Motor neuron (in vitro differentiated cells): ENCODE measurements around the gene ZFP36L2. TPM values are rescaled to one million over a fixed set of nuclear protein-coding genes. Genes with fewer than 3 reads are reported as not detected.

Experiments
- ATAC-seq, 8 experiments: fragments of 200-7000 bp; cut with Tn5 transposase; replicated peaks in 6 of 8; 2 replicates each; pipeline ENCODE4 v1.8.0; 2021; ENCODE audit warnings: mild to moderate bottlenecking in 8 of 8, moderate library complexity in 8 of 8
- H3K27ac ChIP-seq, 2 donors: fragments of 250-450 bp; sonication (Bioruptor Pico); 2 replicates each; pipeline ENCODE4 v1.9.0; 2021; ENCODE audit warnings: antibody characterized with exemption in 2 of 2, mild to moderate bottlenecking in 2 of 2, moderate library complexity in 1 of 2
- H3K4me1 ChIP-seq, 2 donors: fragments of 250-450 bp; sonication (Bioruptor Pico); replicated peaks in 1 of 2; 2 replicates each; pipeline ENCODE4 v1.6.1; 2021; ENCODE audit warnings: antibody characterized with exemption in 2 of 2, mild to moderate bottlenecking in 2 of 2, moderate library complexity in 1 of 2
- H3K4me3 ChIP-seq, 5 donors: fragments of 250-450 bp; sonication (Bioruptor Pico); 2 replicates each; pipeline ENCODE4 v1.9.0; 2021; ENCODE audit warnings: antibody characterized with exemption in 5 of 5, mild to moderate bottlenecking in 5 of 5, moderate library complexity in 4 of 5
- WGBS, 10 experiments: fragments of 450-650 bp; shearing (Covaris generic); methylation state at CpG; one replicate each; pipeline ENCODE4 v1.0.0; 2022; 5-methylcytosine and 5-hydroxymethylcytosine counted together
- in situ Hi-C, 9 experiments: fragments of 400-800 bp; cut with MboI; loops; one replicate each; pipeline ENCODE4 v1.15.0; 2021; ENCODE audit warnings: low sequenced_read_pairs in 9 of 9, low pct_unique_long_range_greater_than_20kb in 2 of 9; ENCODE audit not compliant: unreplicated experiment in 9 of 9
- total RNA-seq, 8 experiments: library from RNA; unstranded; fragments of 300-600 nt; gene quantifications; 2 replicates each; pipeline versions ENCODE4 v1.2.3 to v1.2.4, GENCODE V29; 2022

The ZFP36L2 gene
- total RNA-seq, 8 experiments from 2014 or later: 2.9 to 27.3 (median 8.6) TPM

DNA sequence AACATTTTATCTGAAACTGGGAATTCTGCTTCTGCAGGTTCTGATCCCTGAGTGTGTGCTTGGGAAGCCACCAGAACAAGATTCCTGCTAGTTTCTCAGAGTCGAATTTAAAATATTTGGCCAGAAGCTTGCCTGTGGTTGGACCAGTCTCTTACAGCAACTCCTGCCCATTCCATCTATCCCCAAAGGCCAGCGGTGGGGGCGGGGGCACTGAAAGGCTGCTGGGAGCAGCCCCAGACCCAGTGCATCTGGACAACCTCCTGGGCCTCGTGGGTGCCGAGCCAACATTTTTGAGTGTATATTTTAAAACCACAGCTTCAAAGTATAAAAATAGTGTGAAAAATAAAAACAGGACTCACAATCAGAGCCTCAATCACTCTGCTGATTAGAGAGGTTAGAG, 38.6 kb upstream of the ZFP36L2 start:
- in situ Hi-C loops: no loop called here
- Histone ChIP-seq H3K27ac (no peak overlapping the region), H3K4me3 (no peak overlapping the region), H3K4me1 (peaks cover 3 to 15% of the 10 kb centered on the region in 2 donors)
- no peak for ATAC-seq
- WGBS, 10 experiments: 31 to 100% (median 100%) methylated on average over 1 to 5 of the region's 5 CpGs; no CpG with 5 or more reads in 5 of the 10 experiments

DNA sequence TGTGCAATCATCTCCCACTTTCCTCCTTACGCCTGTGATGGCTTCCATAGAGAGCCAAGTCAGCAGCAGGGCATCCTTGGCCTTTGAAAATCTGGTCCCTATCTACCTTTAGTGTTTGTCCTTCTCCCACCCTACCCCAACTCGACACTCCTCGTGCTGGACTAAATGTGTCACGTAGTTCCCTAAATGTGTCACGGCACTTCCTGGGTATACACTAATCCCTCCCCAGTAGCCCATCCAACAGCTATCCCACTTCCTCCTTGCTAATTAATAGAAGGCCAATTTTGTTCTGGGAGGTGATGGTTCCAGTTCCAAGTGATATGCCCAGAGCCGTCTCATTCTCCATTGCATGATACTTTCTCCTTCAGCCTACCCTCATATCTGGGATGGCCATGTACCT, 36.5 kb upstream of the ZFP36L2 start:
- no peak for ATAC-seq
- WGBS, 10 experiments: 86 to 100% (median 100%) methylated on average over 1 to 3 of the region's 6 CpGs; no CpG with 5 or more reads in 3 of the 10 experiments
- no peak overlapping the region for H3K4me3 ChIP-seq
- H3K4me1 ChIP-seq: no peaks in the 10 kb centered on the region
- in situ Hi-C loops: no loop called here
- H3K27ac ChIP-seq: no peak overlapping the region

DNA sequence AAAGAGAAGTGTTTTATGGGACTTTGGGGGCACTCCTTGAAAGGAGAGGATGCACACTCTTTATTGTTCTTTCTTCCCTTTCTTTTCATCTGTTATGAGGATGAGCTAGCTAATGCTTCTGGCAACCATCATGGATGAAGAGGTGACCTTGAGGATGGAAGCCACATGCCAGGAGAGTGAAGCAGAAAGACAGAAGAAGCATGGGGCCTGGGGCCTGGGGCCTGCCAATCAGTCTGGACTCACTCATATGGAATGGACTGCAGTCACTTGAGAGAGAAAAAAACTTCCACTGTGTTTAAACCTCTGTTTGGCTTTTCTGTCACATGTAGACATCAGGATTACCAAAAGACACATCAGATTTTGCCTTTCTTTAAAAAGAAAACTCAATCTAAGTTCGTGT, 35.8 kb upstream of the ZFP36L2 start:
- Histone ChIP-seq H3K4me3 (no peak overlapping the region), H3K4me1 (no peaks in the 10 kb centered on the region), H3K27ac (no peak overlapping the region)
- ATAC-seq: no peak
- 63 to 100% (median 90%) methylated on average over 1 of the region's 1 CpG; no CpG with 5 or more reads in 4 of the 10 experiments for WGBS, 10 experiments
- in situ Hi-C loops: no loop called here

DNA sequence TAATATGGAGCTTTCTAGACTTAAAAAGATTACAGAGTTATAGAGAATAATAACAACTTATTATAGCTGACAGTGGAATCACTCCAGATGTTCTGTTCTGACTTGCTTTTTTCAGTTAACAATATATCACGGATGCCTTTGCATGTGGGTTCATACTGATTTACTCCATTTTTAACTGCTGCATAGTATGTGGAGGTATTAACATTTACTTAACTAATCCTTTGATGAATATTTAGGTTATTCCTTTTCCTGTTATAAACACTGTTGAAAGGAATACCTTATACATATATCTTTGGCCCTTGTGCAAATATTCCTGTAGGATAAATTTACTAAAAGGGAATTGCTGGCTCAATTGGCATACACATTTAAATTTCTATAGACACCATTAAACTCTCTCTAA, 33.1 kb upstream of the ZFP36L2 start:
- ATAC-seq: peak in 1 of 8 experiments; percentile 93
- in situ Hi-C loops: no loop called here
- H3K4me1 ChIP-seq: no peaks in the 10 kb centered on the region
- 0 to 100% (median 93%) methylated on average over 1 of the region's 1 CpG for WGBS, 10 experiments
- H3K27ac ChIP-seq: no peak overlapping the region
- H3K4me3 ChIP-seq: no peak overlapping the region

DNA sequence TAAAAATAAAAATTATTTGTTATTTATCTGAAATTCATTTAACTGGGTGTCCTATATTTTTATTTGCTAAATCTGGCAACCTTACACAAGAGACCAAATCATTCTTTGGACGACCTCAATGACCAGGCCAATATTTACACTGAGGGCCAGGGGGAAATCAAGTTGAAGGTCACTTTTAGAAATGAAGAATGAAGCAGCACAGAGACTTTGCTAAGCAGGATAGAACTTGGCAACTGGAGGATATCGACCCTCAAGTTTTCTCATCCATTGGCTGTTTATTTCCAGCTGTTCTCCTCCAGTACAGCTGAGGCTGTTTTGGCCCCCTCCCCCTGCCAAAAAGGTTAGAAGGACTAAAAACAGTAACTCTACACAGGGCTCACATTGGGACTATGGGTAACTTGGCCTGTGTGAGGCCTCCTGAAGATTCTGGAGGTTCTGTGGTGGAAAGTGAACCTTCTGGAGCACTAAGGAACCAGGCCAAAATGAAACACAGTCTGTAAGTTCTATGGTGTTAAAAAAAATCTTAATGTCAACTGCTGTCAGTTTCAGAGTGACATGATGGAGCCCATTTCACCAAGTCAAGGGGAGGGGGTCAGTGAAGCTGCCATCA, 32.2 kb upstream of the ZFP36L2 start:
- no peak for ATAC-seq
- in situ Hi-C loops: no loop called here
- WGBS, 10 experiments: 78 to 100% (median 100%) methylated on average over 1 to 2 of the region's 2 CpGs; no CpG with 5 or more reads in 1 of the 10 experiments
- Histone ChIP-seq H3K4me3 (no peak overlapping the region), H3K27ac (no peak overlapping the region), H3K4me1 (no peaks in the 10 kb centered on the region)

DNA sequence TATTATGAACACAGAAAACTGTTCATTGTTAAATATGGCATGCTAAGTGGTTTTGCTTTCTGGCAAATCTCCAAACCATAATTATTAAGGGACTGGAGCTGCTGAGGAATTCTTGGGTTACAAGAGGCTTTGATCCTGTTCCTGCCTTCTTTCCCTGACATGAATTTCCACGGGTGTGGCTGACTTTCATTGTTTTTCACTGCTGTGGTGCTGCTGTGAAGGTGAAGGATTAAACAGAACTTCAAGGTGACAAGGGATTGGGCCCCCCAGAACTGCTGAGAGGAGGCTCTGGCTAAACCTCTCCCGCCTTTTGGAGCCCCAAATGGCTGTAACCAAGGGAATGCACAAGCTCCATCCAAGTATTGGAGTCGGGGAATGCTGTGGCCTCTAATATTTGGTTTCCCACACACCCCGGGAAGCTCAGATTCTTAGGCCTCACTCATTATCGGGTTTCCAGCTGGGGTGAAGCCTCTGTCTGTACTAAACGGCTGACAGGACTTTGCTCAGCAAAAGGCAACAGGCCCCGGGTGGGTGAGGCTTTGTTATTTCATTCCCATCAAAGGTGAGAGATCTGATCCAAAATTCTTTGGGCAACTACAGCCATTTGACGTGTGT, 29.0 kb upstream of the ZFP36L2 start:
- 27 to 80% (median 69%) methylated on average over 1 to 7 of the region's 8 CpGs; no CpG with 5 or more reads in 2 of the 10 experiments for WGBS, 10 experiments
- no peak overlapping the region for H3K27ac ChIP-seq
- peak in 1 of 8 experiments; percentile 24 for ATAC-seq
- no peak overlapping the region for H3K4me3 ChIP-seq
- in situ Hi-C loops: no loop called here
- no peaks in the 10 kb centered on the region for H3K4me1 ChIP-seq

DNA sequence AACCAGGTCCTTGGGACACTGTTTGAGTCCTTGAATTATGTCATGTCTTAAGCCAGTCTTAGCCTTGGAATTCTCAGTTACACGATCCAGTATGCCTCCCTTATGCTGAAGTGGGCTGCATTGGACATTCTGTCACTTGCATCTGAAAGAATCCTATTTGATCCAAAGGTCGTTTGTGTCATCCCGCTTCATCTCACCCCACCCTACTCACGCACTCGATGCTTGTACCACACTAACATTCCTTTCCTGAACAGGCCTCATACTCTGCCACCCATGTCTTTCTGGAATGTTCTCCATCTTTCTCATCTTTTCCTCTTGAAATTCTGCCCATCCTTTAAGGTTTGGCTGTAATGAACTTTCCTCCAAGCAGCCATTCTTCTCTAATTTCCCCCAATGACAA, 27.9 kb upstream of the ZFP36L2 start:
- no peaks in the 10 kb centered on the region for H3K4me1 ChIP-seq
- WGBS, 10 experiments: 15 to 100% (median 92%) methylated on average over 1 to 5 of the region's 5 CpGs; no CpG with 5 or more reads in 1 of the 10 experiments
- in situ Hi-C loops: no loop called here
- no peak for ATAC-seq
- H3K27ac ChIP-seq: no peak overlapping the region
- no peak overlapping the region for H3K4me3 ChIP-seq

DNA sequence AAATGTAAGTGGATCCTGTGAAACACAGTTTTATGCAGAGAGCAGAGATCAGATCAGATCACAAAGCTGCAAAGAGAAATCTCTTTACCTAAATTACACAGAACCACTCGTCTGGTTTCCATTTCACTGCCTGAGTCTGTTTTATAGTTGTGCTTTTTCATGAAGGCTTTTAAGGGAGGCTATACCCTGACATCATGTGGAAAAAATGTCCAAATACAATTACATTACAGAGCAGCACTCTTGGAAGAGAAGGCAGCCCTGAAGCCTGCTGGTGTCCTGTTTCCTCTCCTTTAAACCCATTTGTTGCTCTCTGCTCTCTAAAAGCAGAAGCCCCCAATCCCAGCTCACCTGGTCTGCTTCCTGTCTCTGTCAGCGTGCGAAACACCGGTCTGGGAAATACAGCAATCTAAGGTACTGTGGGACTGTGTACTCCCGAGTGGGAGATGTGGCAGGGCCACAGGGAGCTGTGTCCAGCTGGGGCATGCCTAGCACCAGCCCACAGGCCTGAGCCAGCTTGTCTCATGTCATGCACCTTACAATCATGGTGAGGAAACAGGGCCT, 24.8 kb upstream of the ZFP36L2 start:
- in situ Hi-C loops: no loop called here
- Histone ChIP-seq H3K4me3 (no peak overlapping the region), H3K27ac (no peak overlapping the region), H3K4me1 (no peaks in the 10 kb centered on the region)
- 33 to 100% (median 74%) methylated on average over 1 to 4 of the region's 5 CpGs; no CpG with 5 or more reads in 4 of the 10 experiments for WGBS, 10 experiments
- peak in 5 of 8 experiments; percentile 58 to 85 (median 69) for ATAC-seq

DNA sequence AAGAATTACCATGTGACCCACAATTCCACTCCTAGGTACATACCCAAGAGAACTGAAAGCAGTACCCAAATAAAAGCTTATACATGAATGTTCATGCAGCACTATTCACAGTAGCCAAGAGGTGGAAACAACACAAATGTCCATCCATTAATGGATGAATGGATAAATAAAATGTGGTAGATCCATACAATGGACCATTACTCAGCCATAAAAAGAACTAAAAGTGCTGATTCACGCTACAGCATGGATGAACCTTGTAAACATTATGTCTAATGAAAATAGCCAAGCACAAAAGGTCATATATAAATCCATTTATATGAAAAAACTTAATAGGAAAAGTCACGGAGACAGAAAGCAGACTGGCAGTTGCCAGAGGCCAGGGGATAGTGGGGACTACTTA, 23.6 kb upstream of the ZFP36L2 start:
- Histone ChIP-seq H3K4me1 (no peaks in the 10 kb centered on the region), H3K27ac (no peak overlapping the region), H3K4me3 (no peak overlapping the region)
- 81 to 100% (median 100%) methylated on average over 1 to 2 of the region's 2 CpGs; no CpG with 5 or more reads in 1 of the 10 experiments for WGBS, 10 experiments
- ATAC-seq: no peak
- in situ Hi-C loops: no loop called here

DNA sequence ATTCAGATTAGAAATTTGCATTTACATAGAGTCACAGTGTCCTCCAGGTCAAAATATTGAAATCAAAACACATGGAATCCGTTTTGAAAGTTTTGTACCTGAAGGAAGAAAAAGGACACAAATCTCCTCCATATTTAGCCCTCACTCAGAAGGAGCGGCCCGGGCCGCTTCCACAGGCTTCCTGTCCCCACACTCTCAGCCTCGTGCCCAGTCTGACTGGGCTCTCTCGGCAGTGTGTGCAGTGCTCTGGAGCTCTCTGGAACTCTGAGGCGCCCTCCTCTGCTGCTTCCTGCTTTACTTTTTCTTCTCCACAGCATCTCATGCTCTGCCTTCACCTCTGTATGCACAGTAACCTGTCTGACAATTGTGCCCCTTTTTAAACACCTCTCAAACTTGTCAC, 22.2 kb upstream of the ZFP36L2 start:
- ATAC-seq: no peak
- H3K4me1 ChIP-seq: no peaks in the 10 kb centered on the region
- no peak overlapping the region for H3K27ac ChIP-seq
- no peak overlapping the region for H3K4me3 ChIP-seq
- 50 to 100% (median 83%) methylated on average over 1 to 7 of the region's 7 CpGs; no CpG with 5 or more reads in 1 of the 10 experiments for WGBS, 10 experiments
- in situ Hi-C loops: loop anchor here (25.0 kb wide), 5 partner anchors 239 to 411 kb away; no protein-coding TSS in a partner anchor

DNA sequence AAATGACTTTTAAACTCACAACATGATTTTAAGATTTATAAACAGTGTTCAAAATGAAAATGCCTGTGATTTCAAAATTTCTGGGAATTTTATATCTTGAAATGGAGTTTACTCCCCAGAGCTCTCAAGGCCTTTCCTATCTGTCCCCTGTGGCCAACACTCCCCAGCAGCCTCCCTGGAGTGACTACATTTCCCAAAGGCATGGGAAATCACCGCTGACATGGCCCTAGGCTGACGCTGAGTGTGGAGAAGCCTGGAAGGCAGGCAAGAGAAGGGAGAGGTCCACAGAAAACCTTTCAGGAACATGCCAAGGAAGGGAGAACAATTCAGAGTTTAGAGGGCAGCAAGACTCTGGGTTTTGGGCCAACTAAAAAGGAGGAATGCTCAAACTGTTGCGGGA, 20.2 kb upstream of the ZFP36L2 start:
- ATAC-seq: no peak
- Histone ChIP-seq H3K4me3 (no peak overlapping the region), H3K4me1 (no peaks in the 10 kb centered on the region), H3K27ac (no peak overlapping the region)
- in situ Hi-C loops: loop anchor here (25.0 kb wide), 5 partner anchors 241 to 409 kb away; no protein-coding TSS in a partner anchor
- WGBS, 10 experiments: 72 to 100% (median 90%) methylated on average over 1 to 3 of the region's 3 CpGs

DNA sequence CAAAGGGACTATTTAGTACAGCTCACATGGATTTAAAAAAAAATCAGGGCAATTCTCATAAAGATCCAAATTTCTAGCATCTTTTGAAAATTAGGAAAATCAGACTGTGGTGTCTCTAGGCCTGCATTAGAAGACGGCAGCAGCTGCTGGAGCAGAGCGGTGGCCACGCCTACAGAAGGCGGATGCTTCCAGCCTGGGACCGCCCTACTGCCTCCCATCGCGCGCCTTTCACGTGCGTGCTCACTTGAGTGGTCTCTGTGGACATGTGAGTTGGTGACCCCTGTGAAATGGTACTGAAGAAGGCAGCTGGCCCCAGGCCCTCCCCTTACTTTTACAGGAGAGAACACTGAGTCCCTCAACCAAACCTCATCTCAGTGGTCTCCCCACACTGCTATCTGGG, 15.2 kb upstream of the ZFP36L2 start:
- no peak overlapping the region for H3K4me3 ChIP-seq
- H3K27ac ChIP-seq: no peak overlapping the region
- ATAC-seq: no peak
- in situ Hi-C loops: loop anchor here (25.0 kb wide), 5 partner anchors 246 to 404 kb away; no protein-coding TSS in a partner anchor
- WGBS, 10 experiments: 90 to 100% (median 94%) methylated on average over 1 to 9 of the region's 10 CpGs; no CpG with 5 or more reads in 6 of the 10 experiments
- no peaks in the 10 kb centered on the region for H3K4me1 ChIP-seq

DNA sequence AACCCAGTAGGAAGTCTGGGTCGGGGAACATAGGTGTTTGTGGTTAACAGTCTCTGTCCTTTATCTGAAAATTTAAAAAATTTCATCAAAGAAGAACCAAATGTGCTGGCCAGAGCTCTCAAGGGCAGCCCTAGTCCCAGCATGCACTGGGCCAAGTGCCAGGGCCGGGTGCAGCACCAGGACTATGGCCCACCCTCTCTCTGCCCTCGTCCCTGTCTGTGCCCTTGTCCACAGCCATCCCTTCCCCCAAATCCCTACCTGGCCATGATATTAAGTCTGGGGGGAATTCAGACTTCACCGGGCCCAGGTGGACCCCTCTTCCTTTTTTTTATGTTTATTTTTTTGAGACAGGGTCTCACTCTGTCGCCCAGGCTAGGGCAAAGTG, 14.4 kb upstream of the ZFP36L2 start:
- no peak for ATAC-seq
- H3K27ac ChIP-seq: no peak overlapping the region
- WGBS, 10 experiments: 50 to 100% (median 90%) methylated on average over 1 to 4 of the region's 5 CpGs; no CpG with 5 or more reads in 5 of the 10 experiments
- in situ Hi-C loops: loop anchor here (25.0 kb wide), 5 partner anchors 247 to 403 kb away; no protein-coding TSS in a partner anchor
- H3K4me1 ChIP-seq: no peaks in the 10 kb centered on the region
- no peak overlapping the region for H3K4me3 ChIP-seq
